HFF-Myc (cell line): ENCODE results near the gene EMILIN2.
"Not testable (repeated sequence)": the region's sequence is repeated elsewhere in the genome, so short reads cannot be mapped to it uniquely, and the experiment has no call there.

Source experiments
- DNase-seq: peaks from one replicate; pipeline ENCODE4 v3.0.0-alpha.2; 2011; ENCODE audit warnings: low read depth; ENCODE audit errors: extremely low read depth
- H3K4me3 ChIP-seq: replicated peaks from 2 replicates; pipeline ENCODE4 v1.5.1; 2011; ENCODE audit warnings: low read depth, mild to moderate bottlenecking, control low read depth, low read length
- TF ChIP-seq, protein P1 (sequence below): IDR thresholded peaks from 2 replicates; pipeline ENCODE4 v1.5.1; 2012; ENCODE audit warnings: mild to moderate bottlenecking, low read depth, low read length, control low read depth; ENCODE audit errors: missing control alignments

The EMILIN2 gene

DNA sequence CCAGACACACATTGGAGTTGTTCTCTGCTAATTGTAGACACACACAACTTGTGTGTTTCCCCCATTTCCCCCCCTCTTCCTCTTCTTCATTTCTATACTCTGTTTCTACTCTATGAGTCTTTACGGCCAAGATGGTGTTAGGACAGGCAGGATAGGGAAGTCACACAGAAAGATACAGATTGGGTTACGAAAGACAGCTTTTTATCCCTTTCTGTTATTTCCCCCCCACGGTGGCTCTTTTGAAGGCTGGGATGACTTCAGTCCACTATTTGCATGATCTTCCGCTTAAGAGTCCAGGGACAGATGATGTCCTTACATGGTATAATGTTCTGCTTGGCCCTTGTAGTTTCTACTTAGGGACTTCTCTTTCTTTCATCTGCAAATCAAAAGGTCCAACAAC lies 1.6 kb upstream of the EMILIN2 start:
- no peak overlapping the region for H3K4me3 ChIP-seq
- TF ChIP-seq, protein P1, sequence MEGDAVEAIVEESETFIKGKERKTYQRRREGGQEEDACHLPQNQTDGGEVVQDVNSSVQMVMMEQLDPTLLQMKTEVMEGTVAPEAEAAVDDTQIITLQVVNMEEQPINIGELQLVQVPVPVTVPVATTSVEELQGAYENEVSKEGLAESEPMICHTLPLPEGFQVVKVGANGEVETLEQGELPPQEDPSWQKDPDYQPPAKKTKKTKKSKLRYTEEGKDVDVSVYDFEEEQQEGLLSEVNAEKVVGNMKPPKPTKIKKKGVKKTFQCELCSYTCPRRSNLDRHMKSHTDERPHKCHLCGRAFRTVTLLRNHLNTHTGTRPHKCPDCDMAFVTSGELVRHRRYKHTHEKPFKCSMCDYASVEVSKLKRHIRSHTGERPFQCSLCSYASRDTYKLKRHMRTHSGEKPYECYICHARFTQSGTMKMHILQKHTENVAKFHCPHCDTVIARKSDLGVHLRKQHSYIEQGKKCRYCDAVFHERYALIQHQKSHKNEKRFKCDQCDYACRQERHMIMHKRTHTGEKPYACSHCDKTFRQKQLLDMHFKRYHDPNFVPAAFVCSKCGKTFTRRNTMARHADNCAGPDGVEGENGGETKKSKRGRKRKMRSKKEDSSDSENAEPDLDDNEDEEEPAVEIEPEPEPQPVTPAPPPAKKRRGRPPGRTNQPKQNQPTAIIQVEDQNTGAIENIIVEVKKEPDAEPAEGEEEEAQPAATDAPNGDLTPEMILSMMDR: no peak
- no peak for DNase-seq

DNA sequence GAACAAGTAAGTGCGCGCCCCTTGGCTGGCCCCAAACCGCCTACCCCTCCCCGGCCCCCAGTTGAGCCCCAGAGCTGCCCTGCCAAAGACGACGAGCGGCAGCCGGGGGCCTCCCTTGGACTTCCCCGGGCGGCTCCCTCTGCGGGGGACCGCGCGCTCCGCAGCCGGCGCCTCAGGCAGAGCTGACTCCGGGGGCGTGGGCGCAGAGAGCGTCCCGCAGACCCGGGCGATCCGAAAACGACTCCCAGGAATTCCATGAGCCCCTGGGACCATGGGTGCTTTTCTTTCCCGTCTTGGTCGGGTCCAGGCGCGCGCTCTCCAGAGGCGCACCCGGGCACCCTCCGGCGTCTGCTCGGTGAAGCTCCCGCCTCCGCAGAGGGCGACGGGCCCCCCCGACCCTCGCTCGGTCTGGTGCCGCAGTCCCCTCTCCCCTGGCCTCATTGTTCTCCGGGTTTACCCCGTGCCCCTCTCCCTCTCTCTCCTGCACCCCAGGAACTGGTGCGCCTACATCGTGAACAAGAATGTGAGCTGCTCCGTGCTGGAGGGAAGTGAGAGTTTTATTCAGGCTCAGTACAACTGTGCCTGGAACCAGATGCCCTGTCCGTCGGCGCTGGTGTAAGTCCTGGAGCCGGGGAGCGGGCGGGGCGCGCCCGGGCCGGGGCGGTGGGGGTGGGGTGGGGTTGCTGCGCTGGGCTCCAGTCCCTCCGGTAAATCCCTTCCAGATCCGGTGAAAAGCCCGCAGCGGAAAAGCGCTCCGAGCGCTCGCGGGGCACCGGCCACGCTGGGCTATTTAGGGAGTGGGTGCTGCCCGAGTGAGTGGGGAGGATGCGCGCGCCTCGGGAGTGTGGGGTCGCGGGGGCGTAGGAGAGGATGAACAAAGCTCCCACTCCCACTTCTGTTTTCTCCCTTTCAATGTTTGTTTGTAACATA lies 776 bp downstream of the EMILIN2 start:
- no peak for DNase-seq
- TF ChIP-seq, protein P1: no peak
- peak overlapping the region; percentile 53 for H3K4me3 ChIP-seq

DNA sequence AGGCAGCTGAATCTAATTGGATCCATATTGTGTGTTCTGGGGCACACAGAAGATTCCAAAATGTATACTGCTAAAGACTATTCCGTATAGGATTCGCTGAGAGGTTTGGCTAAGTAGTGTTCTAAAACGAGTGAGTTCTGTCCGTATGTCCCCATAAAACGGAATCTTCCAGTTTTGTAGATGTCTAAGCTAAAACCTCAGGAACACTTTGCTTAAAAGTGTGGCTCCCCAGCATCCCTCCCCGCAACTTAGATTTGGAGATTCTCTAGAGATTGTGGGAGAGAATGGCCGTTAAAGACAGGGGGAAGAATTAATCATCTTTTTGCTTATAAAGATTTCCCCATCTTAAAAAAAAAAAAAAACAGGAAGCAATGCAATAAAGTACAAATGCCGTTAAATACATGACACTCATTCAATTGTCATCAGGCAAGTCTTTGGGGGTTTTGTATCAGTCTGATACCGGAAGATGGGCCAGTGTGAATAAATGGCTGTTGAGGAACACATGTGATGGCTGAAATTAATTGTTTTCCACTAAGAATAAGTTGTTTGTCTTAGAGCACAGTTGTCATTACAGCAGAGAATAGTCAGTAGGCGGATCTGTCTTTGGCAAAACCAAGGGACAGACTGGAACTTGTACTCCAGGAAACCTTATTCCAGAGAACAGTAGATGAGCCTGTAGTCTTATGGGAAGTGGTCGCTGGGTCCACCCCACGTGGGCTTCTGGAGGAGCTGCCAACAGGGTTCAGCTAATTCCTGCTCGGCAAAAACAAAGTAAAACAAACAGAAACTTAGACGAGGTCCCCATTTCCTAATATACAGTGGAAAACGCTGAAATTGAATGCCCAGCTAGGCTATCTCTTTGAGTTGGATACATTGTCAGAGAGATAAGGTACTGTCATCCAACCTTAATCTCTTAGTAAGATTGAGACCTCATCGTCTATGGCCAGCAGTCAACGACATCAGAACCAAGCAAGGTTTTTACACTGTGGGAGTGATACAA lies 1.7 kb downstream of the EMILIN2 start:
- TF ChIP-seq, protein P1: no peak
- H3K4me3 ChIP-seq: peak overlapping the region; percentile 53
- no peak for DNase-seq

DNA sequence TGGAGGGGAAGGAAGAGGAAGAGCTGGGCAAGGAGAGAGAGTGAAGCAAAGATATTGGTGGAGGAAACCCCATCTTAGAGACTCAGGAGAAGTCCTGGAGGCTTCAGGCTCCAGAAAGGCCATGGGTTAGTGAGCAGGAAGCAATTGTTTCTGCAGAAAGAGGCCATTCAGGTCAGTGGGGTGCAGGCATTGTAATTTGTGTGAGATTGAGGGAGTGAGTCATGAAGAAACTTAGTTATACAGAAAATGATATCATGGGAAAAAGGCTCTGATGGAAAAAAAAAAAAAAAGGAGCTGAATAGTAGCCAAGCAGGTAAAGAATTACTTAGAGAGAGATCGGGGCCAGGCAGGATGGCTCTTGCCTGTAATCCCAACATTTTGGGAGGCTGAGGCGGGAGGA lies 4.0 kb downstream of the EMILIN2 start:
- TF ChIP-seq, protein P1: no peak
- H3K4me3 ChIP-seq: no peak overlapping the region
- DNase-seq: no peak

DNA sequence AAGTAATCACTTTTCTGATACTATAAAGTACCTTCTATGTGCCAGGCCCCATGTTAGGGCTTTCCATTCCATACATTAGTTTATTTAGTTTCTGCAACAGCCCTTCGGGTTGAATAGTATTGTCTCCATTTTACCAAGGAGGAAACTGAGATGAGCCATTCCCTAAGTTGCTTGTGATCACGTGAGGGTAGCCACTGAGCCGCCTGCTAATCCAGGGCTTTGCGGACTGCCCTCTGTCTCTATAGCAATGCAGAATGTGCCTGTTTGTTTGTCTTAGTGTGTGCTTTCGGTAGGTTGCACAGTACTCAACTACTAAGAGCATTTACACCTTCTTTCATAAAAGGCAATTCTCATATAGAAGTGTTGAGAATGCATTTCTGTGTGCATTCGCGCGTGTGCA lies 5.0 kb downstream of the EMILIN2 start:
- no peak overlapping the region for H3K4me3 ChIP-seq
- TF ChIP-seq, protein P1: no peak
- DNase-seq: no peak

DNA sequence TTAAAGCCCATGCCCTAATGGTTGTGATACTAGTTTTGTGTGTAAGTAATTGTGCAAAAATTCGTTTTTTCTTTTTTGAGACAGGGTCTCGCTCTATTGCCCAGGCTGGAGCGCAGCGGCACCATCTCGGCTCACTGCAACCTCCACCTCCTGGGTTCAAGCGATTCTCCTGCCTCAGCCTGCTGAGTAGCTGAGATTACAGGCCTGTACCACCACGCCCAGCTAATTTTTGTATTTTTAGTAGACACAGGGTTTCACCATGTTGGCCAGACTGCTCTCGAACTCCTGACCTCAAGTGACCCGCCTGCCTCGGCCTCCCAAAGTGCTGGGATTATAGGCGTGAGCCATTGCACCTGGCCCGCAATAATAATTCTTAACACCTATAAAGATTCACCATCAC lies 5.7 kb downstream of the EMILIN2 start:
- H3K4me3 ChIP-seq, DNase-seq: not testable (repeated sequence)
